Hepatocyte (in vitro differentiated cells): ENCODE data around the gene HSDL1.

Experiments used
- CTCF ChIP-seq: fragments of 200-600 bp; sonication (generic); IDR thresholded peaks from 2 replicates; pipeline ENCODE4 v1.5.1; 2016; ENCODE audit warnings: antibody characterized with exemption, mild to moderate bottlenecking; ENCODE audit not compliant: poor library complexity
- EZH2 ChIP-seq: fragments of 200-600 bp; sonication (generic); IDR thresholded peaks from 2 replicates; pipeline ENCODE4 v1.6.1; 2016; ENCODE audit warnings: antibody characterized with exemption, mild to moderate bottlenecking, borderline replicate concordance
- EZH2phosphoT487 ChIP-seq: fragments of 200-600 bp; sonication (generic); IDR thresholded peaks from one replicate; pipeline ENCODE4 v1.6.1; 2018; ENCODE audit warnings: antibody characterized with exemption, mild to moderate bottlenecking, low read depth, moderate library complexity; ENCODE audit not compliant: unreplicated experiment, severe bottlenecking

GRCh38 chr16:84150926-84151325, 5.9 kb upstream of the HSDL1 start:
- no peak for TF ChIP-seq CTCF
- no peak for TF ChIP-seq EZH2
- TF ChIP-seq EZH2phosphoT487 = no peak
